Astrocyte (in vitro differentiated cells and primary cell): ENCODE measurements around the gene OSBPL1A. TPM values are rescaled to one million over a fixed set of nuclear protein-coding genes. Genes with fewer than 3 reads are reported as not detected.

ENCODE experiments used
- microRNA-seq: library from miRNA; unstranded; fragments of <30 nt; microRNA quantifications from one replicate; pipeline ENCODE4 v1.2.0, GENCODE V29; 2020
- total RNA-seq: library from RNA; stranded (reverse); gene quantifications from 2 replicates; pipeline ENCODE4 v1.2.1, GENCODE V29; 2021

OSBPL1A gene
- total RNA-seq, 1 donor from 2014 or later = 27.7 TPM

Small RNA genes within 50 kb of the gene (microRNA-seq; reads per million reads assigned to microRNA genes)
- 4.7 reads per million, percentile 19 among the genes with 10 or more reads in this experiment for gene MIR320C2

Other genes starting within 250 kb of the OSBPL1A start
- 32.3 and 39.1 TPM in 2 replicates for gene IMPACT, start 28.8 kb upstream of the OSBPL1A start, total RNA-seq
- gene HRH4, start 62.8 kb upstream of the OSBPL1A start, total RNA-seq = 0.17 and 0.25 TPM in 2 replicates